Measurements from ENCODE around the gene RNF112.

Gene RNF112

DNA sequence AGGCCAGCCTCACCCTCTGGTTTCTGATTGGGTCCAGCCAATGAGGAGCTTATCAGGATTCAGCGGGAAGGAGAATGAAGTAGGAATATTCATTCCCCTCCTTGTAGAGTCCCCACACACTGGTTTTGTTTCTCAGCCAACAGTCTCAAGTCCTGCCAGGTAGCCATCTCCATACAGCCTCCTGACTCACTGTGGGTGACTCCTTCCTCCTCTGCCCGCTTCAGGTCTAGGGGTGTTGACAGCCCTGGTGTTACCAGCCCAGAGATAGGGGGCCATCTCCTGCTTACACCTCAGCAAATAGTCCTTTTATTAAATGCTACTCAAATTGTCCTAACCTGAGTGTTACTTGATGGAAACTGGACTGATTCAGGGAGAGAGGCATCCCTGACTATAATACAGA, 20.1 kb upstream of the RNF112 start:
- DNase-seq: no peak

DNA sequence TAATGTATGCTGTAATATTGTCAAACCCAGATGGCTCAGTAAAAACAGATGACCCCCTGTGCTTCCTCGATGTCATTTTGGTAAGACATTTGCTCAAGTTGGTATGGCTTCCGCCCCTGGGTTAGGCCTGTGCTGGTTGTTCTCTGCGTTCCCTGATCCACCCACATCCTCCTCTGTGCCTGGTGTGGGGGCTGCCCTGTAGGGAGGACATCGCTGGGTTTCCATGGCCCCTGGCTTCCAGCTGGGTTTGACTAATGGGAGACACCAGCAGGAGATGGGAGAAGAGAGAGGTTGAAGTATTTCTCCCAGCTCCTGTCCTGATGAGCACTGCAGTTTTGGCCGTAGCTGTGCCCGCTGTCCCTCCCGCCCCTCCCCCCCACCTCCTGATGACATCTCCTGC, 19.6 kb upstream of the RNF112 start:
- no peak for DNase-seq

DNA sequence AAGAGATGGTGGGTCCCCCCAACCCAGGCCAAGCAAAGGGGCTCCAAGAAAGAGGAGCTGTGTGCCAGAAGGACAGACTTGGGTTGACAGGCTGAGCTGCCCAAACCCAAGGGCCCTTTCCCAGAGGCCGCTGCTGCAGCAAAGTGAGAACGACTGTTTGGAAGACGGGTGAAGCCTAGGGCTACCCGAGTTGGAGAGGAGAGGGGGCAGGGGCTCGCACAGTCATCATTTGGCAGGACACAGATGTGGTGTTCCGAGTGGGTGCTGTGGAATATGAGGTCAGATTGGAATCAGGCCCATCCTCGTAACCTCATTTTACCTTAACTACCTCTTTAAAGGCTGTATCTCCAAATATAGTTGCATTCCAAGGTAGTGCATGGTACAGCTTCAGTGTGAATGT, 18.7 kb upstream of the RNF112 start:
- no peak for DNase-seq

DNA sequence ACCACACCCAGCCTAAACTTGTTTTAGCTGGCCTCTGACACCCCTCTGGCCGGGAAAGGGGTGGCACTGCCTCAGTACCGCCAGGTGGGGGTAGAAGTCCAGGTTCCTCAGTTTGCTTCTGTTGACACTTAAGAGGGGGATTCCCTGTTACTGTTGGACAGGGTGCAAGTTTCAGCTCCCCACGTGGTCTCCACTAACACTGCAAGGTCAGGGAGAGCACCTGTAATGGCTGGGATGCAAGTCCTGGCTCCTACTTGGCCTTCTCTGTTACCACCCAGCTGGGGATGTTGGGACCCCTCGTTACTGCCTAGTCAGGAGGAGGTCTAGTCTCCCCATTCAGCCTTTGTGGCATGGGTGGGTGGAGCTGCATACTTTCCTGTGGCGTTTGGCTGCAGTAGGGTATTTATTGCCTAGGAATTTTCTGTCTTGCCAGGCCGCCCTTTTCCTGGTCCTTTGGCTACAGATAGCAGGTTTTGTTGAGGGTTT, 13.4 kb upstream of the RNF112 start:
- DNase-seq: no peak

DNA sequence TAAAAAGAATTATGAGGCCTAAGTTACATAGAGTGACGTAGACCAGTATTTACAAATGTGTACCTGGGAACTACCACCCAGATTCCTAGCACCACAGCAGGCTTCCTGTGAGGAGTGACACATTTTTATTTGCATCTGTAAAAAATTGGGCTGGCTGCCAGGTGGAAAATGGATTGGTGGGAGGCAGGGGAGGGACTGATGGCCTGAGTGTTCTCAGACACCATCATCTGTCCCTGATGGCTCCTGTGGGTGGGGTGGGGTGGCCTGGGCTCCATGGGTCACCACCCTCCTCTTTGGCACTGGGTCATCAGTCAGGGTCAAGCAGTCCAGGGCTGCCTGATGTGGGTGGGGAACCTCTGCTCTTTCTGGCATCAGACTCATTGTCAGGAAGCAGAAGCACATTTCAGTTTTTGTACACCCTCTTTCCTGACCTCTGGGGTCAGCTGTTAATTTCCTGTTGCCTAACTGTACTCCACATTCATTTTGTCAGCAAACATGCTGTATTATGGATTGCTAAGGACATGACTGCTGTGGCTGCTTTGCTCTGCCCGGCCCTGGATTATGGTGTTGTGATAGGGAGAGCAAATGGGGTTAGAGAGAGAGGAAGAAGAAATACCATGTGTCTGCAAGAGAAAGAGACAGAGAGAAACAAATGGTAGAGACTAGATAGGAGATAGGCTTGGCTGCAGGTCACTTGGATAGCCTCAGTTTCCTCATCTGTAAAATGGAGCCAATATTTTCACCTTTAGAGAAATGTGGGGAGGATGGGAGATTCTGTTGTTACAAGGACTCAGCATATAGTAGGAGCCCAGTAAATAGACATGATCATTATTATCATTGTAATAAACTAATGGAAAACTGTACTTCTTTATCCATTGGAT, 12.5 kb upstream of the RNF112 start:
- no peak for DNase-seq

DNA sequence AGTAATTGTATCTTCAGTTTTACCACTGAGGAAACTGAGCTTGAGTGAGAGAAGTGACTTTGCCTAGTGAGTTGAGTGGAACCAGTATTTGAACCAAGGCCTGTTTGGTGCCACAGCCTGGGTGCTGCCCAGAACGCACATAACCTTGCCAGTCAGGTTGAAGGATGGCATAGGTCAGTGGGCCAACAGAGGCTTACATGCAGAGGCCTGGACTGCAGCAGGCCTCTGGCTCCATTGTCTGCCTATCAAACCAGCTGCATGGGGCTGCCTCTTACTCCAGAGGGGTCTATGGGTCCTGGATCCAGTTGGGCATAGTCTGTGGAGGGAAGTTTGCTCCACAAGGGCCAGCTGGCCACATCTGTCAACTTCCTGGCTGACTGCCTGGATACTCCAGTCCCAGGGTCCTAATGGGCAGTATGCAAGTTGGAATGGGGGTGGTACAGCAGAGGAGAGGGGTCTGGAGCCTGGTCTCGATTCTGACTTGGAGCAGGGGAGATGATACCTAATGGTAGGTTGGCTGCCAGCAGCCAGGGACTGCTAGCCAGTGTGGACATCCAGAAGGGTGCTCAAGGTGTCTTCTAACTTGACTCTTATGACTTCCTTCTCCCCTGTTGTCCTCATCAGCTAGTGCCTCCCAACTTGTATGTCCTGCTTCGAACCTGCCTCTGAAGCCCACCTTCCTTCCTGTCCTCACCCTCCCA, 11.1 kb upstream of the RNF112 start:
- no peak for DNase-seq

DNA sequence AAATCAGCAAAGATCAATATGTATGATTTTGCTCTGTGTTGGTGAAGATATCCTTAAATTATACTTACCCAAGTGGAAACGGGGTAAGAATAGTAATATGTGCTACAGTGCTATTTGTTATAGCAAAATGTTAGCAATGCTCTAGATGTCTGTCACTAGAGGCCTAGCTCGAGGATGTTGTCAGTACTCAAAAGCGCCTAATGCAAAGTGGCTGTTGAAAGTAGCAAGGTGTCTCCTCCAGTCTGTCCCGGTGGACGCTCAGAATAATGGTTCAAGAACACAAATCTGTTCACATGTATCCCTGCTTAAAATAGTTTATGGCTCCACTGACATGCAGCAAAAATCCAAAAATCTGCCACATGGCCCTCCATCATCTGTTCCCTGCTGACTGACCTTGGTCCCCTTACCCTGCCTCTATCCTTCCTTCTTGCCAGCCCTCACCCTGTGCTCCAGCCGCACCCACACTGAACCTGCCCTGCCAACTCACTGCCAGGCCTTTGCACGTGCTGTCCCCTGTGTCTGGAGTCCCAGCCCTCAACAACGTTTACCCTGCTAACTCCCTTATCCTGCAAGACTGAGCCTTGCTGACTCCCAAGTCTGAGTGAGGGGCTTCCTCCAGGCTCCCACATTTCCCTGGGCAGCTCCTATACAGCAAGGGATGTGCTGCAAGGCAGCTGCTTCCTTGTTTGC, 9.6 kb upstream of the RNF112 start:
- DNase-seq: no peak

DNA sequence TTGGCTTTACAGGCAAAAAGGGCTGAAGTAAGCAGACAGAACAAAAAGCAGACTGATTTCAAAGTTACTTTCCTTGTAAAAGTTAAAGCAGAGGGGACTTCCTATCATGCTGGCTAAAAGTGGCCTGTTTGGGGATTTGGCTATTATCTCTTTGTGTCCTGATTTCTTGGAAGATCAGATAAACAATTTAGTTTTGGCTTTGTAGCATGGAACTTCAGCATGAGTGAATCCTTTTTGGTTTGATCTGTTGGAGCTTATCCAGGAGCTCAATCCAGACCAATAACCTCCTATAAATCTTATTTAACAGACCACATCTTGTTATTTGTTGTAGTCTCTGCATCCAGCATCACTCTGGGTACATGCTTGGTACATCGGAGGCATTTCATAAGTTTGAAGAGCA, 8.9 kb upstream of the RNF112 start:
- DNase-seq: no peak

DNA sequence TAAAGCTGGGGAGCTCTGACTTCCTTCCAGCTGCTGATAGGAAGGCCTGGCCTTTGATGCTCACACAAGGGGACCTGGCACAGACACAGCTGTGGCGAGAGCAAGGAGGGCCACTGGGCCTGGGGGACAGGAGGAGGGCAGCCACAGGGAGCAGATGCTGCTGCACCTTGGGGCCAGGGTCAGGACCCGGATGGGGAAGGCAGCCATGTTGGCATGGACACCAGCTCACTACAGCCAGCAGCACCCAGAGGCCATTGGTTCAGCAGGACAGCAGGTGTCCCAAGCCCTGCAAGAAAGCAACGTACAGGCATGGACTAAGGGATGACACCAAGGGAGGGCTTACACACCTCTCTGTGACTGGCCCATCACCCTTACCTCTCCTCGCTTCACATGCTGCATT, 8.0 kb upstream of the RNF112 start:
- DNase-seq: no peak

DNA sequence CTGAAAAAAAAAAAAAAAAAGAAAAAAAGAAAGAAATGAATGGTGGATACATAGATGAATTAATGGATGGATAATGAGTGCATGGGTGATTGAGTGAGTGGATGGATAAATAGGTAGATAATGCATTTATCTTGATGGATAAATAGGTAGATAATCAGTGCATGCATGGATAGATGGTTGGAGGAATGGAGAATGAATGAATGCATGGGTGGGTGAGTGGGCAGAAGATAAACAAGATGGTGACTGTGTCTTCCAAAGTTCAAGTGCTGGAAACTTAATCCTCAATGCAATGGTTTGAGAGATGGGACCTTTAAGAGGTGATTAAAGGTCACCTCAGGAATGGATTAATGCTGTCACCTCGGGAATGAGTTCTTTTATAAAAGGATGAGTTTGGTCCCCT, 6.8 kb upstream of the RNF112 start:
- DNase-seq: no peak

DNA sequence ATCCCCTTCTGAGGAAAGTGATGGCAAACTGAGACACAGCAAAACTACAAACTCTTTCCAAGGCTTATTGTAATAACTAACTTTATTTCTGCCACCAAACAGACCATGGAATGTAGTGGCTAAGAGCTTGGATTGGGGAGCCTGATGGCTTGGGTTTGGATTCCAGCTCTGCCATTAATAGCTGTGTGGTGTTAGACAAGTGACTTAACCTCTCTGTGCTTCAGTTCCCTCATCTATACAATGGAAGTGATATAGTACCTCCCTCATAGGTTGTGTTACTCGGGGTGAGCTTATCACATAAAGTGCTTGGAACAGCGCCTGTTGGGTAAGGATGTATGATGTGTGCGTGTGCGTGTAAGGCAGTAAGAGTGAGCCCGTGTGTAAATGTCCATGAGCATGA, 5.9 kb upstream of the RNF112 start:
- DNase-seq: no peak

DNA sequence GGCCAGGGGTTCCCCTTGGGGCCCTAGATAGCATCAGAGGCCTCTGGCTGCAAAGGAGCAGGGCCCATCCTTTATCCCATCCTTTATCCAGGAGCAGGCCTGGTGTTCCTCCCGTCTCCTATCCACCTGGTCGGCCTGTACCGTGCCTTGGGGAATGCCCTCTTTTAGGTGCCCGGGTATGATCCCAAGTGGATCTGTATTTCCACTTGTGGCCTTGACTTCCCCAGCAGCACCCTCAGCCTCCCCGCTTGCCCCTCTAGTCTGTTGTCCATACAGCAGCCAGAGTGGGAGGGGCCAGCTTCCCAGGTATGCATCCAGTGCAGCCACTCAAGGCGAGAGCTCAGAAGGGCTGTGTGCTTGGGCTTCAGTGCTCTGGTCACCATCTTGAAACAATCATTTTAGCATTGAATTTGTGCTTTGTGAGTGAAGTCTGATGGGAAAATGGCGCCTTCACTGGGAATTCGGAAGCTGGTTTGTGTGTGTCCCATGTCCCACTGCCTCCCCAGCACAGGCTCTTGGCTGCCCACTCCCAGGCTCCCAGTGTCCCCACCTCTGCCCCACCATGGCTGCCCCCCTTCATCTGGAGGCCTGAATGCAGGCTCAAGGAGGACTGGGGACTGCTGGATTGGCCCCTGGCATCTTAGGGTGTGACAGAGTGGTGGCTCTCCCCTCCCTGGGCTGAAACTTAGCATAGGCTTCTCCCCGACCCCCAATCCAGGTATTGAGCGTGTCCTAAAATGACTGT, 3.3 kb upstream of the RNF112 start:
- no peak for DNase-seq

DNA sequence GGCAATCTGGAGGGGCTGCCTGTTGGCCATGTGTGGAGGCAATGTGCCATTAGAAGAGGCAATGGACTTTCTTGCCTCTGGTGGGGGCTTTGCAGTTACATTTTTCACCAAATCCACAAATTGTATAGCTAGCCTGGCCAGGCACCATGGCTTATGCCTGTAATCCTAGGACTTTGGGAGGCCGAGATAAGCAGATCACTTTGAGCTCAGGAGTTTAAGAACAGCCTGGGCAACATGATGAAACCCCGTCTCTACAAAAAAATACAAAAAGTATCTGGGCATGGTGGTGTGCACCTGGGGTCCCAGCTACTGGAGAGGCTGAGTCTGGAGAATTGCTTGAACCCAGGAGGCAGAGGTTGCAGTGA, 2.7 kb upstream of the RNF112 start:
- DNase-seq: no peak

DNA sequence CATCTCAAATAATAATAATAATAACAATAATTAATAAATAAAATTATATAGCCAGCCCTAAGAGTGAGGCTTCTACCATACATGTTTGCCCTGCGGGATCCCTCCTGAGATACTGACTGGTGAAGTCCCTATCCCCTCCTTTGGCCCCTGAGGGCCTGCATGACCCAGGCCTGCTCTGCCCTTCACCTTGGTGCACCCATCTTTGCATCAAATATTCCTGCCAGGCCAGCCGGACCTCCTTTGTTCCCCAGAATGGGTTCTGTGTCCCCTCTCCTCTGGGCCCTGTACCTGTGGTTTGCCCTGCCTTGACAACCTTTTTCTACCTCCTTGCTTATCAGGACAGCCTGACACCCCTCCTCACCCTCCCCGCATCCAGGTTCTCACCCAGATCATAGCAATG, 2.0 kb upstream of the RNF112 start:
- DNase-seq: no peak

DNA sequence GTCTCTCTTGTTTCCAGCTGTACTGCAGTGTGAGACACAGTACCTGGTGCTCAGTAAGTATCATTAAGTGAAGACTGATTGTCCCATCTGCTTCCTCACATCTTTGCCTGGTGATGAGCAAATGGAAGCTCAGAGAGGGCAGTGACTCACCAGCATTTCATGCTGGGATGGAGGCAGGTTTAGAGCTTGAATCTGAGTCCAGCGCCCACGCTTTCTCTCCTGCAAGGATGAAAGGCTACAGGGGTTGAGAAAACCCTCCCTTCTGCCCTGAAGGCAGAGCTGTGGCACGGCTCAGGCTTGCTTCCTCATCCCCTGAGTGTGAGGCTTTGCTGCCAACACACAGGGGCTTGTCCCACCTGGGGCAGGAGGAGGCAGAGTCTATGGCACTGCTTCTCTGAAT, 1.5 kb upstream of the RNF112 start:
- DNase-seq: no peak

DNA sequence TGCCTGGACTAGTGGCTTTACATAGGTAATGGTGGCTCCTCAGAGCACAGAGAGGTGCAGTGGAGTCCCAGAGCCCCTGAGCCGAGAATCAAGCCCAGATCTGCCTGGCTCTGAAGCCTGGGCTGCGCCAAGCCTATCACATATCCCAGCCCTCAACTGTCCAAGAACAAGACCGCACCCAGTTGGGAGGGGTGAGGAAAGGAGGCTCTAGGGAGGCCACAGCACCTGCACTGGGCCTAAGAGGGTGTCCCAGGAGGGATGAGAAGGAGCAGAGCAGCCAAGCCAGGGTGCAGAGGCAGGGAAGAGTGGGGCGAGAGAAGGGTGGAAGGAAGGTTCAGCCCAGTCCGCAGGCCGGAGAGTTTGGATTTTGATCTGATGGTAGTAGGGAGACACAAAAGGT, 941 bp upstream of the RNF112 start:
- DNase-seq: peak; percentile 73

DNA sequence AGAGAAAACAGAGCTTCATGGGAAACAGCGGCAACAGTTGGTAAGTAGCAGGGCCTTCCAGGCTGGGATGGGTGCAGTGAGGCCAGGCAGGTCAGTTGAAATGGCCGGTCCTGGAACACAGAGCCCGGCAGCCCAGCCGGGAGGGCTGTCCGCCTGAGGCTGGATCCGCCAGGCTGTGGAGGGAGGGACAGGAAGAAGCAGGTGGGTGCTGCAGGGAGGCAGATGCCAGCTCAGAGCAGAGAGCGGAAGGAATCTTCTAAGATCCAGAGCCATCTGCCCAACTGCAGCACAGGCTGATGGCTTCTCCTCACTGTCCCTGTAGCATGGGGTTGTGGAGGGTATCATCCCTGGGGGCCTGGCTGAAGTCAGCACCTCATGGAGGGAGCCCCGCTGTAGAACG, 599 bp downstream of the RNF112 start:
- no peak for DNase-seq

DNA sequence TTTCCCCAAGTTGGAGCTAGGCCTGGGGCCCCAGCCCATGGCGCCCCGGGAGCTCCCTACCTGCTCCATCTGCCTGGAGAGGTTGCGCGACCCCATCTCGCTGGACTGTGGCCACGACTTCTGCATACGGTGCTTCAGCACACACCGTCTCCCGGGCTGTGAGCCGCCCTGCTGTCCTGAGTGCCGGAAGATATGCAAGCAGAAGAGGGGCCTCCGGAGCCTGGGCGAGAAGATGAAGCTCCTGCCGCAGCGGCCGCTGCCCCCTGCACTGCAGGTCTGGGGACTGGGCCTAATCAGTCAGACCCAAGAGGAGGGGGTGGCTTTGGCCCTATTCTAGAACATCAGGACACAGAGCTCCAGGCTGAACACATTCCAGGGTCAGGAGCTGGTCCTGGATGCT, 1.5 kb downstream of the RNF112 start:
- no peak for DNase-seq

DNA sequence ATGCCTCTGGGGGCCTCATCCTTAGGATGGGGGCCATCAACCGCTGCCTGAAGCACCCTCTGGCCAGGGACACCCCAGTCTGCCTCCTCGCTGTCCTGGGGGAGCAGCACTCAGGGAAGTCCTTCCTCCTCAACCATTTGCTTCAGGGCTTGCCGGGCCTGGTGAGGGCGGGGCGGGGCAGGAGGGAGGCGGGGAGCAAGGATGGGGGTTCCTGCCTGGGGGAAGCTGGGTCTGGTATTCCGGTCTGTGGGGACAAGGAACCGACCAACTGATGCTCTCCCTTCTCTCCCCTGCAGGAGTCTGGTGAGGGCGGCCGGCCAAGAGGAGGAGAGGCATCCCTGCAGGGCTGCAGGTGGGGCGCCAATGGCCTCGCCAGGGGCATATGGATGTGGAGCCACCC, 2.0 kb downstream of the RNF112 start:
- no peak for DNase-seq

DNA sequence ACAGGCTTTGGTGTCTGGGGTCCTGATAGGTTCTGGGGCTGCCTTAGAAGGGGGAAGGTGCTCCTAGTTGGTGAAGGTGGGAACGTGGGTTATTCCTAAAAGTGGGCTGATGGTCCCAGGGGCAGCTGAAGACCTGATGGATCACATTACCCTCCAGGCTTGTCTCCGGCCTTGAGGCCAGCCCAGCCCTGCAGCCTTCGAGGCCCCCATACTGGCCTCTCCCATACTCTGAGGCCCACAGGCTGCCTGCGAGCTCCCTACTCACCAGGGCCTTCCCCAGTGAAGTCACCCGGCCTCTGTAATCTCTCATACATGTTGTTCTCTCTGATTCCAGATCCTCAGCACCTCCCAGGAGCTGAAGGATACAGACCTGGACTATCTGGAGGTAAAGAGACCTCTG, 2.7 kb downstream of the RNF112 start:
- DNase-seq: no peak

DNA sequence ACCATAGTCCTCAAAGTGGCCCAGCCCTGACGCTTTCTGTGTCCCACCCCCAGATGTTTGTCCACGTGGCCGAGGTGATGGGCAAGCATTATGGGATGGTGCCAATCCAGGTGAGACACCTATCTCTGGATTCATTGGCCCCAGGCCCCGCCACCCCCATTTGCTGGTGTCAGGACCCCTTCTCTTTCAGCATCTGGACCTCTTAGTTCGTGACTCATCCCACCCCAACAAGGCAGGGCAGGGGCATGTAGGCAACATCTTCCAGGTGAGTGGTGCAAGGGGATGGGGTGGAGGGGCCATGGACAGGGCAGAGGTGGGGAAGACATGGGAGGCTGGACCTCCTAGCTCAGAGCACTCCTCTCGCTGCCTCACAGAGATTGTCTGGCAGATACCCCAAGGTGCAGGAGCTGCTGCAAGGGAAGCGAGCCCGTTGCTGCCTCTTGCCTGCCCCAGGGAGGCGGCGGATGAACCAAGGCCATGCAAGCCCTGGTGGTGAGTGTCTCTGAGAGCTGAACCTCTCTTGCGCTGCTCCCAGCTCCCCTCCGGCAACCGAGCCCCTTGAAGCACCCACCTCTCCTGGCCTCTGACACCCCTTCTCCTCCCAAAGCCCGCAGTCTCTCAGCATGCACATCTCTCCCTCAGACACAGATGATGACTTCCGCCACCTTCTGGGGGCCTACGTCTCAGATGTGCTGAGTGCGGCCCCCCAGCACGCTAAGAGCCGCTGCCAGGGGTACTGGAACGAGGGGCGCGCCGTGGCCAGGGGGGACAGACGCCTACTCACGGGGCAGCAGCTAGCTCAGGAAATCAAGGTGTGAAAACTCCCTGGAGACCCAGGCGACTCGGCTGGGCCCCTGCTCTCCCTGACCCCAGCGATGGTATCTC, 3.6 kb downstream of the RNF112 start:
- no peak for DNase-seq

DNA sequence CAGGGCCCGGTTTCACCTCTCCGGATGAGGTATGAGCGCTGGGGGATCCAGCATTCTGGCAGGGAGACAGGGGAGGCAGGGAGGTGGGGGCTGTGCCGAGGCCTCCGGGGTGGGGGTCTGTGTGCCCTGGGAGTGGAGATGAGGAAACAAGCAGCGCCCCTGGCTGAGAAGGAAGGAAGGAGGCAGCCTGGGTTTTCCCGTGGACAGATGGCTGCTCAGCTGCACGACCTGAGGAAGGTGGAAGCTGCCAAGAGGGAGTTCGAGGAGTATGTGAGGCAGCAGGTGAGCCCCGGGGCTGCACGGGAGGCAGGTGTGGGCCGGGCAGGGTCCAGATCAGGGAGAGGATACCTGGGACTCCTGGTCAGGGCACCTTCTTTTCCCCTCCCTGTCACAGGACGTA, 4.3 kb downstream of the RNF112 start:
- DNase-seq: no peak
